GM18511 (cell line): Measurements from ENCODE around the gene TACR2.

Experiments used
- ATAC-seq: cut with Tn5 transposase; IDR thresholded peaks from one replicate; pipeline ENCODE4 v1.9.1; 2021; ENCODE audit warnings: mild to moderate bottlenecking, moderate library complexity; ENCODE audit not compliant: unreplicated experiment

TACR2 gene

GRCh38 chr10:69376662-69377061 lies 40.1 kb downstream of the TACR2 start:
- no peak for ATAC-seq

GRCh38 chr10:69375307-69376151 lies 41.2 kb downstream of the TACR2 start:
- no peak for ATAC-seq

- ATAC-seq, result no peak
Measured at GRCh38 chr10:69374931-69375306, 41.8 kb downstream of the TACR2 start.

GRCh38 chr10:69374242-69374641 lies 42.5 kb downstream of the TACR2 start:
- no peak for ATAC-seq

- ATAC-seq, result no peak
Measured at GRCh38 chr10:69372126-69372980, 44.4 kb downstream of the TACR2 start.

GRCh38 chr10:69367469-69367868 lies 49.2 kb downstream of the TACR2 start:
- no peak for ATAC-seq

GRCh38 chr10:69366738-69367137 lies 50.0 kb downstream of the TACR2 start:
- ATAC-seq, result no peak

- no peak for ATAC-seq
Measured at GRCh38 chr10:69364232-69364940, 52.3 kb downstream of the TACR2 start.

- ATAC-seq, result no peak
Measured at GRCh38 chr10:69363666-69364065, 53.1 kb downstream of the TACR2 start.

- no peak for ATAC-seq
Measured at GRCh38 chr10:69362471-69362954, 54.2 kb downstream of the TACR2 start.

GRCh38 chr10:69361303-69361614 lies 55.5 kb downstream of the TACR2 start:
- no peak for ATAC-seq

GRCh38 chr10:69360485-69361302 lies 56.0 kb downstream of the TACR2 start:
- ATAC-seq, result no peak

- no peak for ATAC-seq
Measured at GRCh38 chr10:69359594-69359993, 57.1 kb downstream of the TACR2 start.

- ATAC-seq, result no peak
Measured at GRCh38 chr10:69359148-69359547, 57.6 kb downstream of the TACR2 start.

GRCh38 chr10:69358148-69358795 lies 58.4 kb downstream of the TACR2 start:
- ATAC-seq, result no peak

- no peak for ATAC-seq
Measured at GRCh38 chr10:69356187-69356586, 60.5 kb downstream of the TACR2 start.

- ATAC-seq, result no peak
Measured at GRCh38 chr10:69353977-69354635, 62.6 kb downstream of the TACR2 start.
